ENCODE measurements around the gene MTCP1. TPM values are rescaled to one million over a fixed set of nuclear protein-coding genes. Genes with fewer than 3 reads are reported as not detected.

The MTCP1 gene
- total and polyA plus RNA-seq, 9 donors: 0.36 to 29.0 (median 27.3) TPM

GRCh38 chrX:155053656-155054055 is 17.3 kb downstream of the MTCP1 start:
- 66 to 76% (median 72%) methylated on average over 3 of the region's 3 CpGs for WGBS, 3 donors
- H3K4me1 ChIP-seq (ENCODE audit: insufficient read depth): no peaks in the 10 kb centered on the region
- no peaks in the 10 kb centered on the region for H3K27me3 ChIP-seq
- no peak for TF ChIP-seq CTCF (IDR thresholded peaks at IDR 0.05)
- no peak for TF ChIP-seq EP300 (IDR thresholded peaks at IDR 0.05)
- no peak for TF ChIP-seq POLR2A (IDR thresholded peaks at IDR 0.05)
- H3K27ac ChIP-seq: no peak overlapping the region
- no peaks in the 10 kb centered on the region for H3K9me3 ChIP-seq
- intact Hi-C loops (cut with DNase I): no loop called here
- no peak overlapping the region for H3K4me3 ChIP-seq
- no peaks in the 10 kb centered on the region for H3K36me3 ChIP-seq
- DNase-seq: no peak

GRCh38 chrX:155052738-155053498 is 18.0 kb downstream of the MTCP1 start:
- TF ChIP-seq POLR2A (IDR thresholded peaks at IDR 0.05) (no peak), CTCF (IDR thresholded peaks at IDR 0.05) (no peak), EP300 (IDR thresholded peaks at IDR 0.05) (no peak)
- Histone ChIP-seq H3K27ac (no peak overlapping the region), H3K4me1 (ENCODE audit: insufficient read depth) (no peaks in the 10 kb centered on the region), H3K27me3 (no peaks in the 10 kb centered on the region), H3K36me3 (no peaks in the 10 kb centered on the region), H3K4me3 (no peak overlapping the region), H3K9me3 (no peaks in the 10 kb centered on the region)
- intact Hi-C loops (cut with DNase I): no loop called here
- 68 to 71% (median 70%) methylated on average over 5 of the region's 5 CpGs for whole genome bisulfite sequencing, 3 donors
- no peak for DNase-seq

- Histone ChIP-seq H3K36me3 (no peaks in the 10 kb centered on the region), H3K9me3 (no peaks in the 10 kb centered on the region)
- DNase-seq: peak in 3 of 5 donors; percentile 32 to 48 (median 37)
Observed at GRCh38 chrX:155048977-155049619, 21.8 kb downstream of the MTCP1 start.

More at GRCh38 chrX:155048977-155049619, 21.8 kb downstream of the MTCP1 start:
- TF ChIP-seq EP300 (IDR thresholded peaks at IDR 0.05) (no peak), CTCF (IDR thresholded peaks at IDR 0.05) (no peak), POLR2A (IDR thresholded peaks at IDR 0.05) (no peak)
- no peaks in the 10 kb centered on the region for H3K4me1 ChIP-seq (ENCODE audit: insufficient read depth)
- no peaks in the 10 kb centered on the region for H3K27me3 ChIP-seq
- 37 to 40% (median 37%) methylated on average over 9 of the region's 9 CpGs for WGBS, 3 donors
- H3K4me3 ChIP-seq: no peak overlapping the region
- intact Hi-C loops (cut with DNase I): no loop called here
- H3K27ac ChIP-seq: no peak overlapping the region

All from ovary (tissue), 9 donors.